Neural cell (in vitro differentiated cells): ENCODE measurements around the gene BICD1. TPM values are rescaled to one million over a fixed set of nuclear protein-coding genes. Genes with fewer than 3 reads are reported as not detected.

Experiments used
- H2AFZ ChIP-seq: fragments of 200-600, 300-800 bp; sonication (generic), shearing (Covaris generic); 2 replicates; pipeline ENCODE4 v1.6.0; 2014; ENCODE audit warnings: low read depth, mild to moderate bottlenecking, antibody characterized with exemption, low read length, moderate library complexity
- H3F3A ChIP-seq: fragments of 200-600 bp; shearing (Covaris generic); 2 replicates; pipeline ENCODE4 v1.6.1; 2016; ENCODE audit warnings: mild to moderate bottlenecking, moderate library complexity, mixed read lengths, antibody characterized with exemption, low read length; ENCODE audit not compliant: insufficient read depth, poor library complexity, severe bottlenecking
- H3K27ac ChIP-seq: fragments of 200-600, 300-800 bp; sonication (generic), shearing (Covaris generic); 2 replicates; pipeline ENCODE4 v1.5.1; 2014; ENCODE audit warnings: mild to moderate bottlenecking, low read length, moderate library complexity
- H3K27me3 ChIP-seq: fragments of 300-800, 200-600 bp; sonication (generic), shearing (Covaris generic); 2 replicates; pipeline ENCODE4 v1.6.0; 2014; ENCODE audit warnings: mild to moderate bottlenecking, low read depth, low read length, moderate library complexity; ENCODE audit not compliant: insufficient read depth
- H3K36me3 ChIP-seq: fragments of 300-800, 200-600 bp; sonication (generic), shearing (Covaris generic); 2 replicates; pipeline ENCODE4 v1.5.1; 2014; ENCODE audit warnings: mild to moderate bottlenecking, antibody characterized with exemption, low read length, moderate library complexity; ENCODE audit not compliant: insufficient read depth
- H3K4me2 ChIP-seq: fragments of 300-800, 200-600 bp; sonication (generic), shearing (Covaris generic); 2 replicates; pipeline ENCODE4 v1.6.0; 2014; ENCODE audit warnings: mild to moderate bottlenecking, low read length
- H3K4me3 ChIP-seq: fragments of 300-800, 200-600 bp; sonication (generic), shearing (Covaris generic); 2 replicates; pipeline ENCODE4 v1.5.1; 2014; ENCODE audit warnings: mild to moderate bottlenecking, low read length, moderate library complexity
- H3K79me2 ChIP-seq: fragments of 200-600 bp; shearing (Covaris generic); replicated peaks from 2 replicates; pipeline ENCODE4 v1.6.0; 2014; ENCODE audit warnings: mild to moderate bottlenecking, low read length, moderate library complexity; ENCODE audit not compliant: insufficient read depth
- H3K9ac ChIP-seq: fragments of 300-800, 200-600 bp; sonication (generic), shearing (Covaris generic); 2 replicates; pipeline ENCODE4 v1.6.1; 2016; ENCODE audit warnings: mild to moderate bottlenecking, low read length, mixed read lengths
- H3K9me2 ChIP-seq: fragments of 200-600 bp; shearing (Covaris generic); 2 replicates; pipeline ENCODE4 v1.6.1; 2016; ENCODE audit warnings: mild to moderate bottlenecking, low read length, mixed read lengths; ENCODE audit not compliant: insufficient read depth
- H3K9me3 ChIP-seq: fragments of 200-600, 300-800 bp; sonication (generic), shearing (Covaris generic); 2 replicates; pipeline ENCODE4 v1.6.1; 2016; ENCODE audit warnings: mild to moderate bottlenecking, mixed run types, low read length, moderate library complexity, mixed read lengths
- H4K20me1 ChIP-seq: fragments of 200-600 bp; shearing (Covaris generic); 2 replicates; pipeline ENCODE4 v1.6.1; 2016; ENCODE audit warnings: mild to moderate bottlenecking, mixed run types; ENCODE audit not compliant: insufficient read depth
- EP300 ChIP-seq: fragments of 450-650 bp; conservative IDR thresholded peaks from 2 replicates; pipeline ENCODE4 v1.6.1; 2014; ENCODE audit warnings: antibody characterized with exemption, mild to moderate bottlenecking, moderate library complexity; ENCODE audit not compliant: poor library complexity, severe bottlenecking
- EZH2 ChIP-seq: fragments of 200-600, 300-800 bp; shearing (Covaris generic), sonication (generic); IDR thresholded peaks from 2 replicates; pipeline ENCODE4 v1.6.1; 2014; ENCODE audit warnings: antibody characterized with exemption, low read length, borderline replicate concordance, mild to moderate bottlenecking; ENCODE audit not compliant: insufficient read depth, poor library complexity, severe bottlenecking
- MXI1 ChIP-seq: fragments of 450-650 bp; conservative IDR thresholded peaks from 2 replicates; pipeline ENCODE4 v1.6.1; 2014; ENCODE audit warnings: antibody characterized with exemption, mild to moderate bottlenecking; ENCODE audit not compliant: poor library complexity, severe bottlenecking
- POLR2AphosphoS5 ChIP-seq: IDR thresholded peaks from 2 replicates; pipeline ENCODE4 v1.6.1; 2012
- RAD21 ChIP-seq: fragments of 450-650 bp; conservative IDR thresholded peaks from 2 replicates; pipeline ENCODE4 v1.6.1; 2014; ENCODE audit warnings: antibody characterized with exemption, mild to moderate bottlenecking, moderate library complexity
- SMC3 ChIP-seq: fragments of 450-650 bp; conservative IDR thresholded peaks from 2 replicates; pipeline ENCODE4 v1.6.1; 2014; ENCODE audit warnings: antibody characterized with exemption, mild to moderate bottlenecking, moderate library complexity; ENCODE audit not compliant: poor library complexity
- TAF1 ChIP-seq: IDR thresholded peaks from 2 replicates; pipeline ENCODE4 v1.6.1; 2012; ENCODE audit warnings: low read depth
- polyA plus RNA-seq: library from polyadenylated mRNA; depleted of rRNA; stranded (reverse); fragments of >200 nt; gene quantifications from 2 replicates; pipeline ENCODE4 v1.2.3, GENCODE V29; 2014
- TF ChIP-seq, protein P1 (sequence below): fragments of 450-650 bp; IDR thresholded peaks from 2 replicates; pipeline ENCODE4 v1.5.1; 2014; ENCODE audit warnings: antibody characterized with exemption, mild to moderate bottlenecking, moderate library complexity; ENCODE audit not compliant: poor library complexity, severe bottlenecking
- TF ChIP-seq, protein P2 (sequence below): IDR thresholded peaks from 2 replicates; pipeline ENCODE4 v1.6.1; 2012; ENCODE audit warnings: borderline replicate concordance

Gene BICD1
- polyA plus RNA-seq, 1 donor from 2014 or later, result 41.1 TPM

DNA sequence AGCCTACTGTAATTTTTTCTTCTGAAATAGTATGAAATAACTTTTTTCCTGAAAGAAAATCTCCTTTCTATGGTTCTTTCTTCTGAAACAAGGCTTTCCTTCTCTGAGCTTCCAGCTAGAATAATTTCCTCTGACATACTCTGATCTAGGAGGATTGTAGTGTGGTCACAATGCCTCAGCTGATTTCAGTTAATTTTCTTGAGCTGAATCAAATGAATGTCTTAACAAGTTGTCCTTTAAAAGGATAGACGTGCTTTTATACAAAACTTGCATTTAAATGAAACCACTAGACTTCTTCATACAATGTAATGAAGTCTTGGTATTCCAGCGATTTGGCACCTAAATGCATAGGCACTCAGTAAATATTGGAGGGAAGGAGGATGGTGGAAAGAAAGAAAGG lies 94.4 kb downstream of the BICD1 start:
- Histone ChIP-seq H3F3A (no peaks in the 10 kb centered on the region), H3K4me2 (no peak overlapping the region), H3K9me2 (no peaks in the 10 kb centered on the region), H3K79me2 (no peaks in the 10 kb centered on the region), H4K20me1 (no peaks in the 10 kb centered on the region), H3K36me3 (no peaks in the 10 kb centered on the region), H3K4me3 (no peak overlapping the region), H3K27me3 (no peaks in the 10 kb centered on the region), H3K9me3 (peaks cover under 1% of the 10 kb centered on the region), H3K27ac (no peak overlapping the region), H2AFZ (no peak overlapping the region), H3K9ac (no peak overlapping the region)
- no peak for TF ChIP-seq EP300
- no peak for TF ChIP-seq POLR2AphosphoS5

DNA sequence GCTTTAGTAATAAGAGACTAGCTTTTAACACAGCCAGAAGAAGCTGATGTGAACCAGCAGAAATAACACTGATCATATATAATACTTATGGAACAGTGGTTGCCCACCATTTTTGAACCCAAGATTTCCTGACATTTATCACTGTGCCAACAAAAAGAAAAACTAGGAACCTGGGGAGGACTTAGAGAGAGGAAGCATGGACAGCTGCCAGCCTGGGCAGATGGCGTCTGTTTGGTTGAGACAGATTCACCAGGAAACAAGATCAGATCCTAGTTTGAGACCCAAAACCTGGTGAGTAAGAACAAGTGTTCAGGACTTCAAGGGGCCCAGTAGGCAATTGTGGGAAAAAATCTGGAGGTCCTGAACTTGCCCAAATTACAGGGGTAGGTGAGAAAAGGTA lies 95.3 kb downstream of the BICD1 start:
- no peak overlapping the region for H3K4me3 ChIP-seq

More for the DNA sequence above, 95.3 kb downstream of the BICD1 start:
- no peak overlapping the region for H3K27ac ChIP-seq
- H2AFZ ChIP-seq, result no peak overlapping the region
- H3K27me3 ChIP-seq, result no peaks in the 10 kb centered on the region
- no peaks in the 10 kb centered on the region for H3K9me2 ChIP-seq
- no peaks in the 10 kb centered on the region for H3K9me3 ChIP-seq
- H3F3A ChIP-seq, result no peaks in the 10 kb centered on the region
- H4K20me1 ChIP-seq, result no peaks in the 10 kb centered on the region
- H3K79me2 ChIP-seq, result no peaks in the 10 kb centered on the region
- no peak overlapping the region for H3K4me2 ChIP-seq
- TF ChIP-seq SMC3, result no peak
- no peak for TF ChIP-seq EP300
- no peak for TF ChIP-seq EZH2
- no peak for TF ChIP-seq POLR2AphosphoS5
- TF ChIP-seq, protein P1, sequence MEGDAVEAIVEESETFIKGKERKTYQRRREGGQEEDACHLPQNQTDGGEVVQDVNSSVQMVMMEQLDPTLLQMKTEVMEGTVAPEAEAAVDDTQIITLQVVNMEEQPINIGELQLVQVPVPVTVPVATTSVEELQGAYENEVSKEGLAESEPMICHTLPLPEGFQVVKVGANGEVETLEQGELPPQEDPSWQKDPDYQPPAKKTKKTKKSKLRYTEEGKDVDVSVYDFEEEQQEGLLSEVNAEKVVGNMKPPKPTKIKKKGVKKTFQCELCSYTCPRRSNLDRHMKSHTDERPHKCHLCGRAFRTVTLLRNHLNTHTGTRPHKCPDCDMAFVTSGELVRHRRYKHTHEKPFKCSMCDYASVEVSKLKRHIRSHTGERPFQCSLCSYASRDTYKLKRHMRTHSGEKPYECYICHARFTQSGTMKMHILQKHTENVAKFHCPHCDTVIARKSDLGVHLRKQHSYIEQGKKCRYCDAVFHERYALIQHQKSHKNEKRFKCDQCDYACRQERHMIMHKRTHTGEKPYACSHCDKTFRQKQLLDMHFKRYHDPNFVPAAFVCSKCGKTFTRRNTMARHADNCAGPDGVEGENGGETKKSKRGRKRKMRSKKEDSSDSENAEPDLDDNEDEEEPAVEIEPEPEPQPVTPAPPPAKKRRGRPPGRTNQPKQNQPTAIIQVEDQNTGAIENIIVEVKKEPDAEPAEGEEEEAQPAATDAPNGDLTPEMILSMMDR, result no peak
- TF ChIP-seq TAF1, result no peak
- no peak for TF ChIP-seq RAD21
- TF ChIP-seq, protein P2, sequence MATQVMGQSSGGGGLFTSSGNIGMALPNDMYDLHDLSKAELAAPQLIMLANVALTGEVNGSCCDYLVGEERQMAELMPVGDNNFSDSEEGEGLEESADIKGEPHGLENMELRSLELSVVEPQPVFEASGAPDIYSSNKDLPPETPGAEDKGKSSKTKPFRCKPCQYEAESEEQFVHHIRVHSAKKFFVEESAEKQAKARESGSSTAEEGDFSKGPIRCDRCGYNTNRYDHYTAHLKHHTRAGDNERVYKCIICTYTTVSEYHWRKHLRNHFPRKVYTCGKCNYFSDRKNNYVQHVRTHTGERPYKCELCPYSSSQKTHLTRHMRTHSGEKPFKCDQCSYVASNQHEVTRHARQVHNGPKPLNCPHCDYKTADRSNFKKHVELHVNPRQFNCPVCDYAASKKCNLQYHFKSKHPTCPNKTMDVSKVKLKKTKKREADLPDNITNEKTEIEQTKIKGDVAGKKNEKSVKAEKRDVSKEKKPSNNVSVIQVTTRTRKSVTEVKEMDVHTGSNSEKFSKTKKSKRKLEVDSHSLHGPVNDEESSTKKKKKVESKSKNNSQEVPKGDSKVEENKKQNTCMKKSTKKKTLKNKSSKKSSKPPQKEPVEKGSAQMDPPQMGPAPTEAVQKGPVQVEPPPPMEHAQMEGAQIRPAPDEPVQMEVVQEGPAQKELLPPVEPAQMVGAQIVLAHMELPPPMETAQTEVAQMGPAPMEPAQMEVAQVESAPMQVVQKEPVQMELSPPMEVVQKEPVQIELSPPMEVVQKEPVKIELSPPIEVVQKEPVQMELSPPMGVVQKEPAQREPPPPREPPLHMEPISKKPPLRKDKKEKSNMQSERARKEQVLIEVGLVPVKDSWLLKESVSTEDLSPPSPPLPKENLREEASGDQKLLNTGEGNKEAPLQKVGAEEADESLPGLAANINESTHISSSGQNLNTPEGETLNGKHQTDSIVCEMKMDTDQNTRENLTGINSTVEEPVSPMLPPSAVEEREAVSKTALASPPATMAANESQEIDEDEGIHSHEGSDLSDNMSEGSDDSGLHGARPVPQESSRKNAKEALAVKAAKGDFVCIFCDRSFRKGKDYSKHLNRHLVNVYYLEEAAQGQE, result no peak
- TF ChIP-seq MXI1, result no peak
- no peaks in the 10 kb centered on the region for H3K36me3 ChIP-seq
- no peak overlapping the region for H3K9ac ChIP-seq
